HG02885 (cell line): ENCODE results near the gene FAAP24.
"Not testable (repeated sequence)": the region's sequence is repeated elsewhere in the genome, so short reads cannot be mapped to it uniquely, and the experiment has no call there.

ENCODE experiments used
- ATAC-seq: cut with Tn5 transposase; IDR thresholded peaks from one replicate; pipeline ENCODE4 v1.9.1; 2021; ENCODE audit warnings: mild to moderate bottlenecking; ENCODE audit not compliant: unreplicated experiment, poor library complexity

The FAAP24 gene

DNA sequence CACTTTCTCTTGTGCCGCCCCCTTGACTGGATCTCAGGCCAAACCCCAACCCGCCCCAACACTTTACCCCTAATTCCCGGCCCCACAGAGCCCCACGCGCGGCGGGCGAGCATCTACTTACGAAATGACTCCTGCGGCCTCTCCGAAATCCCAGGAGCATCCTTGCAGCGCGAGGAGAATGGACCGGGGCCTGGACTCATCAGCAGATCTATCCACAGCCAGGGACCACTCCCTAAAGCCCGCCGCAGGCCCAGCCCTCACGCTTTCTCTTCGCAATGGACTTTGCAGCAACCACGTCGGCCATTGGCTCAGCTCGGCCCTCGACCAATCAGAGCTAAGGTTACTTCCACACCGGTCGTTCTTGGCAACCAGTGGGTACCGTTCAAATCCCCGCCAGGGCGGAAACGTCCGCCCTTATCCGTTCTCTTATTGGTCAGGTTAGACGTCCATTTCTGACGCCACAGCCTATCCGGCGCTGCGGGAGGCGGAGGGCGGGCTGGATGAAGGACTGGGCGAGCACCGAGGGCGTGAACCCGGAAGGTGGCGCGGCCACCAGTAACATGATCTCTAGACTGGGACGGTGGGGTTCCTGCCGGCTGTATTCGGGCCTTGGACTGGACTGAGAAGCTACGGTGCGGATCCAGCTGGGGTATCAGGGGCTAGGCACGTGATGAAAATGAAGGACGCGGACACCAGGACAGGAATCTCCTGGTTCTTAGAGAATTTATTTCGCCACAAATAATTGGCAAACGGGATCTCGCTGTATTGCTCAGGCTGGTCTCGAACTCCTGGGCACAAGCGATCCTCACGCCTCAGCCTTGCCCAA is at the start of gene FAAP24, which contains the start of gene CEP89:
TSS of gene FAAP24 (plus strand) at position 528 of the 826 bp plus-strand sequence. CDS start 955 bp downstream, outside the sequence.
TSS of gene CEP89 (minus strand) at position 244 of the 826 bp plus-strand sequence. CDS start at position 160, 84 bp downstream.
- peak; percentile 99 for ATAC-seq

GRCh38 chr19:32924200-32924599 is 47.8 kb upstream of the FAAP24 start:
- ATAC-seq: no peak

GRCh38 chr19:32928806-32929205 is 43.2 kb upstream of the FAAP24 start:
- ATAC-seq: no peak

DNA sequence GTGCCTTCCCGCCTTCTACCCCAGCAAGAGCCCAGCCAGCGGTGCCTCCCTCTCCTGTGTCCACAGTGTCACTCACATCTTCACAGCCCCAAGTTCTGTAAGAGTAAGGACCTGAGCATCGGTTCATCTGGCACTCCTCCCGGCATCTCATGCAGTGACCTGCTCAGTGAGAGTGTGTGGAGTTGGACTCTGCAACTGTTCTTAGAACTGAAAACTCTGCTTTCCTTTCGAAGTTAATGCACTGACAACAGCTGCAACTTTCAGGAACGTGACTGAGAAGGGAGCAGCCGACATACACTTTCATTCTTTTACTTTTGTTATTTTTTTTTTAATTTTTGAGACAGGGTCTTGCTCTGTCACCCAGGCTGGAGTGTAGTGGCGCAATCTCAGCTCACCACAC is 41.5 kb upstream of the FAAP24 start:
- ATAC-seq: no peak

DNA sequence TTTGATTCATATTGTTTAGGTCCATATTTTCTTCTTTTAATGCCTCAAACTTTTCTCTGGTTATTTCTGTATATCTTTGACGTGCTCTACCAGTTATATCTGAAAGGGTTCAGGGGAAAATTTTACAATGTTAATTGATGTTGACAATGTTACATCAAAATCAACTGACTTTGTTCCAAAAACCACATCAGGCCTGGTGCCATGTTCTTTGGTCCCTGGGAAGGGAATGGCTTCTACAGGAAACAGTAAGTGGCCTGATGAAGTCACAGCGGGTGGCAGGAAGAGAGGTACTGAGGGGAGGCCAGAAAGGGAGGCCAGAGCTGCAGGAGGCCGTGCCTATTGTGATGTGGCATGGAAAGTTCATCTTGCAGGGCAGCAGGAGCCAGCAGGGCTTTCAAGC is 38.5 kb upstream of the FAAP24 start:
- no peak for ATAC-seq

DNA sequence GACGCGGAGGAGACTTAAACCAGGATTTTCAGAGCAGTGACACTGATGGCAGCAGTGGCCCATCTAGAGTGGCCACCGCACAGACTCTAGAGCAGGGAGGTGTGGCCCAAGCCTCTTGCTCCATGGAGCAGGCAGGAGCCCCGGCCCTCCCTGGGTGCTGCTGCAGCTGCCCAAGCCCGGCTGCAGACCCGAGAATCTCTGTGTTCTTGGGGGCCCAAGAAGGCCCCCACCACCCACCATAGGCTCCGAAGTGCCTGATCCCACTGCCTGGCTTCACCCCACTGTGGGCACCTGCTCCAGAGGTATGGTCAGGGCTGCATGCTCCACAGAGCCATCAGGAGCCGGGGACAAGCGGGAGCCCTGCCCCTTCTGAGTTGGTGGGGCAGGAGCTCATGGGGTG is 36.4 kb upstream of the FAAP24 start:
- no peak for ATAC-seq

GRCh38 chr19:32936065-32936464 is 36.0 kb upstream of the FAAP24 start:
- ATAC-seq: no peak

- not testable (repeated sequence) for ATAC-seq
These were observed 30.8 kb upstream of the FAAP24 start for GRCh38 chr19:32941273-32941672.

DNA sequence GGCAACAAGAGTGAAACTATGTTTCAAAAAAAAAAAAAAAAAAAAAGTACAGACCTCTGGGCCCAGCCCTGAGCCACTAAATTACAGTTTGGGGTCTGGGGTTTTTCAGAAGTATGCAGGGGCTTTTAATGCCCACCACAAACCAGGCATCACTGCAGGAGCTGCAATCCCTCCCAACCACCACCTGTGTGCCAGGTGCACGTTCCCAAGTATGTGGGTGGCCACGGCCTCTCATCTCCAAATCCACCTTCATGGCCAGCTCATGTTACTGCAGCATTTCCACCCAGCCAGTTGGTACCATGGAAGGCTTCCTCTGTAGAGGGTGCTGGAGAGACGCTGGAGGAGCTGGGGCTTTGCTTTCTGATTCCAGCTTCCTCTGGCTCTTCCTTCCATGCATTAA is 26.8 kb upstream of the FAAP24 start:
- no peak for ATAC-seq

DNA sequence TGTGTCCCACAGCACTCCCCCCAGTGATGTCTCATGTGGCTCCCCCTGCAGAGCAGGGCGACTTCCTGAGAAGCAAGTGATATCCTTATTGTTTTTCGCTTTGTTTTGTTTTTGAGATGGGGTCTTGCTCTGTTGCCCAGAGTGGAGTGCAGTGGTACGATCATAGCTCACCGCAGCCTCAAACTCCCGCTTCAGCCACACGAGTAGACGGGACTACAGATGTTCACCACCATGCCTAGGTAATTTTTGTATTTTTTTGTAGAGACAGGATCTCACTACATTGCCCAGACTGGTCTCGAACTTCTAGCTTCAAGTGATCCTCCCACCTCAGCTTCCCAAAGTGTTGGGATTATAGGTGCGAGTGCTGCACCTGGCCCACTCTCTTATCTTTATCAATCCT is 5.3 kb upstream of the FAAP24 start:
- ATAC-seq: no peak

DNA sequence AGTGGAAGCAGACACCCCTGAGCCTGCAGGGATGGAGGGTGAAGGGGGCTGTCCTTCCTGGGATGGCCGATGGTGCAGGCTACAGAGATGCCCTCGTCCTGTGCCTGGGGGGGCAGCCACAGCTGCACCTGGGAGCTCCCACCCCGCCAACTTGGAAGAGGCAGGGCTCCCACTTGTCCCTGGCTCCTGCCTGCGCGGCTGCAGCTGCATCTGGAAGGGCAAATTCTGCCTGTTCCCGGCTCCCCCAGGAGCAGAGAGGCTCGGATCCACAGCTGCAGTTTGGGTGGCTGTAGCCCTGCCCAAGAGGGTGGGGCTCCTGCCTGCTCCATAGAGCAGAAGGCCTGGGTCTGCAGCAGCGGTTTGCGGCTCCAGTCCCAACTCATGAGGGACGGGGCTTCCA is 2.5 kb upstream of the FAAP24 start:
- no peak for ATAC-seq

- no peak for ATAC-seq
These were observed 938 bp upstream of the FAAP24 start for GRCh38 chr19:32971012-32971595.

DNA sequence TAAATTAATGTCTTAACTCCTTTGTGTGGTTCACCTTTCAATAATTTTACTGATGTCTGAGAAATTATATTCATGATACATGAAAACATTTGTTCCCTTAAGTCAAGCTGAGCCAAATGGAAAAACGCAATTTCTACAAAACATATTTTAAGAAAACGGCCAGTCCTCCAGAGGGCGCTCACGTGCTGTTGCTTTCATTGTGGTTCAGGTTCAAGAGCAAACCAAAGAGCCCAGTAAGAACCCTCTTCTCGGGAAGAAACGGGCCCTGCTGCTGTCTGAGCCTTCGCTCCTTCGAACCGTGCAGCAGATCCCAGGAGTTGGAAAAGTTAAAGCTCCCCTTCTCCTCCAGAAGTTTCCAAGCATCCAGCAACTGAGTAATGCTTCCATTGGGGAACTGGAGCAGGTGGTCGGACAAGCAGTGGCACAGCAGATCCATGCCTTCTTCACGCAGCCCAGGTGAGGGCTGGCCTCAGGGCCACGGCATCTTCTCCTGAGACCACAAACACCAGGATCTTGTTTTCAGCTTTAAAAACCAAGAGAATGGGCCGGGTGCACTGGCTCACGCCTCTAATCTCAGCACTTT is 4.3 kb downstream of the FAAP24 start:
- no peak for ATAC-seq

GRCh38 chr19:32977280-32977679 is 5.2 kb downstream of the FAAP24 start:
- ATAC-seq: no peak

DNA sequence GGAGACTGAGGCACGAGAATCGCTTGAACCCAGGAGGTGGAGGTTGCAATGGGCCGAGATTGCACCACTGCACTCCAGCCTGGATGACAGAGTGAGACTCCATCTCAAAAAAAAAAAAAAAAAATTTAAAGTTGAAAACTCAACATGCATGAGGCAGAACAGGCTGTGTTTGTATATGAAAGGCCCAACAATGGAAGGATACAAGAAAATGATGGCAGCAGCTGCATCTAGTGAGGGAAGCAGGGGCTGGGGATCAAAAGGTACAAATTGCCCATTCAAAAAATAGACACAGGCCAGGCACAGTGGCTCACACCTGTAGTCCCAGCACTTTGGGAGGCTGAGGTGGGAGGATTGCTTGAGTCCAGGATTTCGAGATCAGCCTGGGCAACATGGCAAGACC is 5.8 kb downstream of the FAAP24 start:
- ATAC-seq: not testable (repeated sequence)

DNA sequence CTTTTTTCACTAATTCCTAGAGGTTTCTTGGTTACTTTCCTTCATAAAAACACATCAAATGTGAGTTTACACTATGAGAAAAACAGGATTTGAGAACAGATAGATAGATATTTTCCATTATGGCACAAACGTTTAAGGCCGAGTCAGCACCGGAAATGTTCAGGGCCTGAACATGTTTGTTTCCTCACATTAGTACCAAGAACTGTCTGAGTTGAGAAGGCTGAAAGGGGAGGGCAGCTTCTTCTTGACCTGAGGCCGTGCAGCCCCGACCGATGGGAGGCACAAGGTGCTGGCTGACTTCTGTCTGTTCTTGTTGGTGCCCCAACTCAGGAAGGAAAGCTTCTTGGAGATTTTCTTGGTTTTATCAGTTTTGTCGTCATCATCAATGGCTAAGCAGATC is 7.8 kb downstream of the FAAP24 start:
- not testable (repeated sequence) for ATAC-seq

- not testable (repeated sequence) for ATAC-seq
These were observed 10.4 kb downstream of the FAAP24 start for GRCh38 chr19:32982488-32982887.

- not testable (repeated sequence) for ATAC-seq
These were observed 16.2 kb downstream of the FAAP24 start for GRCh38 chr19:32988254-32988653.

DNA sequence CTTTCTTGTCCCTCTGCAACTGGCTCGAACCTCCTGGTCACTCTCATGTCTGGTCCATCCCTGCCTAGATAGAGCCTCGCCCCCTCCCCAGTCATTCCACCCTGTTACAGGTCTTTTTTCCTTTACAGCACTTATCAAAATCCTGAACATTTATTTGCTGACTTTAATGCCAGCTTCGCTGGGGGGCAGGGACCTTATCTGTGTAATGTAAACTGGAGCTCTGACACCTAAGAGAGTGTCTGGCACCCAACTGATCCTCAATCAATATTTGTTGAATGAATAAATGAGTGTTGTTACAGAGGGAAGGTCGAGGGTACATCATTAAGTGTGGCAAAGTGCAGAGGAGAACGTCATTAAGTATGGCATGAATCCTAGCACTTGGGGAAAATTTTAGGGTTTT is 16.7 kb downstream of the FAAP24 start:
- no peak for ATAC-seq

GRCh38 chr19:32995966-32996365 is 23.9 kb downstream of the FAAP24 start:
- not testable (repeated sequence) for ATAC-seq

- not testable (repeated sequence) for ATAC-seq
These were observed 25.0 kb downstream of the FAAP24 start for GRCh38 chr19:32997061-32997464.
